Measurements from ENCODE around the gene ACER2. TPM values are rescaled to one million over a fixed set of nuclear protein-coding genes. Genes with fewer than 3 reads are reported as not detected.

The ACER2 gene
- total and polyA plus RNA-seq, 2 of the 4 experiments (the other 2 are of a cell fraction), result 0.84 to 1.6 TPM

GRCh38 chr9:19442240-19442639 is 33.4 kb downstream of the ACER2 start:
- no peak overlapping the region for H3K14ac ChIP-seq (replicated peaks; ENCODE audit: low read depth, low read length)
- H2BK5ac ChIP-seq (ENCODE audit: low read depth, low read length, poor library complexity, severe bottlenecking), result no peak overlapping the region
- no peak overlapping the region for H4K91ac ChIP-seq (ENCODE audit: insufficient read depth, low read depth, low read length)
- no TSS peak for BruUV-seq (replicated peaks)
- no peaks in the 10 kb centered on the region for H3K9me1 ChIP-seq (ENCODE audit: insufficient read depth, low read length)
- no peak overlapping the region for H2AK5ac ChIP-seq (ENCODE audit: low read depth, low read length)
- no peak for TF ChIP-seq MAZ (IDR thresholded peaks at IDR 0.05; ENCODE audit: borderline replicate concordance, low read depth, low read length)
- no peak for TF ChIP-seq CHD1 (IDR thresholded peaks at IDR 0.05; ENCODE audit: low read depth, low read length)
- no peak for TF ChIP-seq NFE2L2 (IDR thresholded peaks at IDR 0.05; ENCODE audit: low read depth, low read length)
- TF ChIP-seq RCOR1 (IDR thresholded peaks at IDR 0.05; ENCODE audit: insufficient replicate concordance, low read length), result no peak
- ATAC-seq (ENCODE audit: low read depth) (no peak), DNase-seq (no peak)
- H3K4me2 ChIP-seq (ENCODE audit: low read depth, low read length), result no peak overlapping the region
- POLR2A ChIA-PET (ENCODE audit: unreplicated experiment), result no interaction called here
- no peak overlapping the region for H4K8ac ChIP-seq (ENCODE audit: low read depth in 2 of 2, low read length in 2 of 2)
- no peak overlapping the region for H3K4ac ChIP-seq (ENCODE audit: low read depth, low read length)
- in situ Hi-C loops (cut with MboI; ENCODE audit: low sequenced_read_pairs) (no loop called here), dilution Hi-C loops (cut with HindIII; ENCODE audit: low sequenced_read_pairs, unreplicated experiment) (no loop called here), intact Hi-C loops (cut with micrococcal nuclease) (no loop called here)
- 100% methylated on average over 1 of the region's 9 CpGs; no CpG with 5 or more reads in 1 of the 2 experiments for WGBS, 2 experiments (ENCODE audit: extremely low coverage in 2 of 2, insufficient read length in 1 of 2)
- no peaks in the 10 kb centered on the region for H3K36me3 ChIP-seq (ENCODE audit: control insufficient read depth, insufficient read depth, low read length)
- no peaks in the 10 kb centered on the region for H3K27me3 ChIP-seq (ENCODE audit: control insufficient read depth, insufficient read depth, low read length)
- H4K20me1 ChIP-seq (ENCODE audit: insufficient read depth, low read length), result no peaks in the 10 kb centered on the region
- no peaks in the 10 kb centered on the region for H3K4me1 ChIP-seq (ENCODE audit: control insufficient read depth, insufficient read depth, low read length)
- CTCF ChIA-PET, result no interaction called here
- no peak overlapping the region for H3K18ac ChIP-seq (ENCODE audit: low read depth, low read length)
- H3K79me1 ChIP-seq (ENCODE audit: low read depth in 1 of 2, low read length in 2 of 2), result no peaks in the 10 kb centered on the region
- H3K9me3 ChIP-seq (ENCODE audit: control insufficient read depth, insufficient read depth, low read length), result no peaks in the 10 kb centered on the region
- H2BK15ac ChIP-seq (ENCODE audit: low read depth, low read length), result no peak overlapping the region
- H3K4me3 ChIP-seq (ENCODE audit: insufficient read depth, low read depth, low read length), result no peak overlapping the region
- no peak overlapping the region for H2AFZ ChIP-seq (replicated peaks; ENCODE audit: low read length, poor library complexity)
- no peak overlapping the region for H2AK9ac ChIP-seq (replicated peaks; ENCODE audit: low read depth, low read length, poor library complexity)
- H3K23ac ChIP-seq (ENCODE audit: low read depth, low read length), result no peak overlapping the region
- no peak overlapping the region for H3K56ac ChIP-seq (ENCODE audit: extremely low read depth, insufficient read depth, low read length)
- no peak overlapping the region for H4K5ac ChIP-seq (ENCODE audit: low read depth, low read length)
- H2BK120ac ChIP-seq (ENCODE audit: low read depth, low read length), result no peak overlapping the region
- no peak overlapping the region for H2BK20ac ChIP-seq (ENCODE audit: low read depth, low read length)
- H3K9ac ChIP-seq (ENCODE audit: low read depth, low read length), result no peak overlapping the region
- H3K27ac ChIP-seq (ENCODE audit: insufficient read depth, low read length), result no peak overlapping the region
